Germinal center (tissue), 1 donor: ENCODE data around the gene NXN.
A peak's percentile ranks its signal among the peaks of the same experiment; 100 is the strongest.
"Not testable (repeated sequence)": the region's sequence is repeated elsewhere in the genome, so short reads cannot be mapped to it uniquely, and the experiment has no call there.

Experiments used
- DNase-seq: peaks from one replicate; pipeline ENCODE4 v3.0.0; 2012; ENCODE audit warnings: mixed read lengths, low spot score

The NXN gene

DNA sequence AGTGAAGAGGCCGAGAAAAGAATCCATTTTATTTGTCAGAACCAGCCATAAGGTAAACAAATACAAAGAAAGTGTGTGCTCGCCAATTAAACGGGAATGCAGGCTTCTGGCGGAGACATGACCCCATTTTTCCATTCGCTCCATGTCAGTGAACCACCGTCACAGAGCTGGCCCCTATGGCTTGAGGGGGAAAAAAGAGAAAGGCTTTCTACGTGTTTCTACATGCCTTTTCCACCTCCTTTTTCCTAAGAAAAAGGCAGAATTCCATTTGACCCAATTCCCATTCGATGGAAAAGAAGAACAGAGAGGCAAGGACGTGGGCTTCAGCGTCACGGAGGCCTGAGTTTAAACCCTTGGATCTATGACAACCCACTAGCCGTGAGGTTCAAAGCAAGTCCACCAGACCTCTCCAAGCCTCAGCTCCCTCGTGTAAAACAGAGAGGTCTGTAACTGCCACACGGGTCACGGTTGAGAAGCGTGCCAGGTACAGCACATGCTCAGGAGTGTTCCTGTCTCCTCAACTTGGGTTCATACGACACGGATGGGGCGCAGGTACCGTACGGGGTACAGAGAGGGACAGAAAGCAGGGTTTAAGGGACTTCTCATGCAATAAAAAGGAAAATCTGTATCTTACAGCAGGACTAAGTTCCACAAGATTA is 91.9 kb downstream of the NXN start:
- no peak for DNase-seq

DNA sequence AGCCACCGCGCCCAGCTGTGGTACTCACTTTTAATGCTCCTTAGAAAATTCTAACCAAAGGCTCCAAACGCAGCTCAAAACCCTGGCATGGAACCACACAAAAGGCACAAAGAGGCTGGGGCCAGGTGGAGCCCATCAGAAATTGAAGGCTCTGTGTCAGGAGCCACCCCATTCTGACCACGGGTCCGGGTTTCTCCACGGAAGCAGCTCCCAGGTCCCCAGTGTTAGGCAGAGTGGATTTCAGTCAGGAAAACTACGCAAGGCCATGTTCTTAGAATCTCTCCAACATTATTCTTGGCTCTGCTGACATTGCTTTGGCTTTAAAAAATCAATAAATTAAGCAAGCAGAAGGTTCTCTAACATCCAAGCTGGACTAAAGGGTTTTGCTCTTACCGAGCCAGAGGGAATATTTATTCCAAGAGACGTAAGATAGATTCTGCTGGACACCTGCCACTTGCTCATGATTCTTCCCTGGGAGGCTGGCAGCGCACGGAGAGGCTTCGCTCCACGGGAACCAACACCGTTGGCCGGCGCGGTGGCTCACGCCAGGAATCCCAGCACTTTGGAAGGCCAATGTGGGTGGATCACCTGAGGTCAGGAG is 93.5 kb downstream of the NXN start:
- no peak for DNase-seq

DNA sequence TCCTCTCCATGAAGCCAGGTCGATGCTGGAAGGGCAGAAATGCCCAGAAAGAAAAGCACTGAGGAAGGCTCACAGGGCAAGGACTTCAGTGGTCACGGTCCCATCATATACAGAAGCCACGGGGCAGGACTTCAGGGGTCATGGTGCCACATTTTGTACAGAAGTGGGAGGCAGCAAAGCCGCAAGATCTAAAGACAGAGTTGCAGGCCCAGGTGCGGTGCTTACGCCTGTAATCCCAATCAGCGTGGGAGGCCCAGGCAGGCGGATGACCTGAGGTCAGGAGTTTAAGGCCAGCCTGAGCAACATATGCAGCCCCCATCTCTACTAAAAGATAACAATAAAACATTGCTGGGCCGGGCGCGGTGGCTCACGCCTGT is 96.0 kb downstream of the NXN start:
- DNase-seq = no peak

DNA sequence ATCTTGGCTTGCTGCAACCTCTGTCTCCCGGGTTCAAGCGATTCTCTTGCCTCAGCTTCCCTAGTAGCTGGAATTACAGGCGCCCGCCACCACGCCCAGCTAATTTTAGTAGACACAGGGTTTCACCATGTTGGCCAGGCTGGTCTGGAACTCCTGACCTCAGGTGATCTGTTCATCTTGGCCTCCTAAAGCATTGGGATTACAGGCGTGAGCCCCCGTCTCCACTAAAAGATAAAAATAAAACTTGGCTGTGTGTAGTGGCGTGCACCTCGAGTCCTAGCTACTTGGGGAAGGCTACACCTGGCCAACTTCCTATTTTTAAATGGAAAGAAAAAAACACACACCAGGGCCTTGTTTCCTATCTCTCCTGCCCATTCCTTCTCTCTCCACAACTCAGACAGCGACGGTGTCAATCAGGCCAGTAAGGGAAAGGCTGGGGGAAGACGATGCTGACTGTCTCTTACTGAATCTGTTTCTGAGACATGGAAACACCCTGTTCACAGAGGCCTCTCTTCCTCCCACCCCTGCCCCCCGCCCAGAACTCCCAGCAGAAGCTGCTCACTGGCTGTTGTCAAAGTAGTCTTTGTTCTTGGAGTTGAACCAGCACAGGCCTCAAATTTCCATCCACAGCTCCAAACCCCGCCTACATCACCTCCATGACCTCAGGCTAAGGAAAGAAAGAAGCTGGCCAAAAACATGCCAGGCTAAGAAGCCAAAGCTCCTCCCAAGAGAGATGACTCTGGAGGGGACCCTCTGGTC is 96.6 kb downstream of the NXN start:
- no peak for DNase-seq

DNA sequence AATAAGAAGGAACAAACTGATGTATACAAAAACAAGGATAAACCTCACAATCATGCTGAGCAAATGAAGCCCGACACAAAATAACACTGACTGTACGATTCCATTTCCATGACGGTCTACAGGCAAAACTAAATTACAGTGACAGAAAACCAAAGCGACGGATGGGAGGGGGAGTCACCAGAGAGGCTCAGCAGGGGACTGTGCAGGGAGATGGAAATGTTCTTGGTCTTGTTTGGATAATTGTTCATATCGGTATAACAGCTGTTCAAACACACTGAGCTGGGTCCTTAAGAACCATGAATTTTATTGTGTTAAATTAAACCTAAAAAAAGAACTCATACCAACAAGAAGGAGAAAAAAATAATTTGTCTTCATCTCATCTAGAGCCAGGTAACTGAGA is 97.8 kb downstream of the NXN start:
- DNase-seq = no peak

DNA sequence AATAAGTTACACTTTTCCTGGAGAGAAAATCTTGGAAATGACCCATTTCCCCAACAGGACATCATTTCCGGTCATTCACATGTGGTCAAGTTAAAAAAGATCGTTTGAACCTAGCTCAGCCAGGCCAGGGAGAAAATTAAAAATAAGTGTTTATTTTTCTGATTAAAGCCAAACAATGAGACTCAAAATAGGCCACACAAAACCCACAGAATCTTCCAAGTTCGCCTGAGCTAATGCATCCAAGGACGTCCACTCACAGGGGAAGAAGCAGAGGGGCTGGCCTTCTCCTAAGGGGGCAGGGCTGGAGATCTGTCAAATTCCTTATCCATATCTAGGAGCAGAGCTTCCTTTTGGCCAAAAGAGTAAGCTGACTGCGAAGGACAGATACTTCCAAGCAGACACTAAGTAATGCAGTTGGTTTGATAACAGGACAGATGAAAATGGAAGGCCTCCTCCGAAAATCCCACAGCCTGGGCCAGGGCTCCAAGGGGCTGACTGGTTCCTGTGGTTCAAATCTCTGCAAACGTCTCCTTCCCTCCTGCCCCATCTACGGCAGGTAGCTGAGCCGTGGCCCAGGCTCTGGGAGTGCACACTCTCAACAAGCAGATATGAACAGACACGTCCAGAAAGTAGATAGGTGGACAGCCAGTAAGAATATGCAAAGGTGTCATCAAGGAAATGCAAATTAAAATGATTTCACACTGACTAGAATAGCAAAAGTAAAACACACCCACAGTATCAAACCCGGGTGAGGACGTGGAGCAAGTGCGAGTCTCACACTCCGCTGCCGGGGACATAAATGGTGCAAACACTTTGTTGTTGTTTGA is 98.9 kb downstream of the NXN start:
- no peak for DNase-seq

DNA sequence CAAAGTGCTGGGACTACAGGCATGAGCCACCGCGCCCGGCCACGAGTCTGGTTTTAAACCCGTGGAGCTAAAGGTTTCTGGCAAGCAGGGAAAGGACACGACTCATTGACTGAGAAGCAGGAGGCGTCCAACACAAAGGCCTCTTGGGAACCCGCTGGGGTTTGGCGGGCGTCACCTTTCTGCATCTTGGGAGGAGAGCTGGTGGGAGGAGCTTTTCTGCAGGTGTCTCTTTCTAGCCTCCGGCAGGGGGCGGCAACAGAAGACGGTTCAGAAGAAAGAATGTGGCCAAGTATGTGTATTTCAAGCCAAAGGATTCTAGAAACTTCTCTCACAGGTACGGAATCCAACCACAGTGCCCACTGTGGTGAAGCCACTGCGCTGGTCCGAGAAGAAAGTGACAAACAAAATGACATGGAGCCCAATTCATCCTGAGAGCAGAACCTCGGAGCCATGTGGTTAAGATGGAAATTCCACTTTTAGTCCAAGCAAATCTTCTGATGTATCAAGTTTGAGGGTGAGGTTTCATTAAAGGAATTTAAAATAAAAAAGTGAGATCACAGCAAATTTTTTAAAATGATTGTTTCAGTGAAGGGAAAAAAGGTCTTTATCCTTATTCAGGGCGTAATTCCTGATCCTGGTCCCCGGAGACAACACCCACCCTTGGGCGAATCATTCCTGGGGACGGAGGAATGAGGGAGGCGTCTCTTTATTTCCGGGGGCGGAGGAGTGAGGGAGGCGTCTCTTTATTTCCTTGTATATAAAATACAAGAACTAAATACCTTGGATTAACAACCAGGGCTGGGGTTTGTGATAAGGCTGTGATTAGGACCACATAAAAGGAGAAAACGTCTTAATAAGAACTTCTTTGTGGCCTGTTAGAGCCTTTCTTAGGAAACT is 99.8 kb downstream of the NXN start:
- peak; percentile 80 for DNase-seq

DNA sequence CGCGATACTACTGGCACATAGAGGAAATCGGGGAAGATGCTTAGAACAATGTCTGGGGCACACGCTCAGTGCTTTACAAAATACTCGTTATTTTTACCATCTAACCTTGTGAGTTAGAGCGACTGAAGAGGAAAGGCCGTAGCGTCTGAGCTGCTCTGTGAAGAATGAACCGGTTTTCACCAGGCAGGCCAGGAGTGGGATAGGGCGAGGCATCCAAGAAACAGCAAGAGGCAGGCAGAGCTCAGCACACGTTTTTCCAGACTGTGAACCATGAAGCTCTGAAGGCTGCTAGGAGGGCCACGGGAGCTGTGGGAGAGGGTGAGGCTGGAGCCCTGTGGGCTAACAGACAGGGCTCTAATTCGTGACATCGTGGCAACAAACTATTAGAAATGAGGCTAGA is 101.9 kb downstream of the NXN start:
- DNase-seq = no peak

DNA sequence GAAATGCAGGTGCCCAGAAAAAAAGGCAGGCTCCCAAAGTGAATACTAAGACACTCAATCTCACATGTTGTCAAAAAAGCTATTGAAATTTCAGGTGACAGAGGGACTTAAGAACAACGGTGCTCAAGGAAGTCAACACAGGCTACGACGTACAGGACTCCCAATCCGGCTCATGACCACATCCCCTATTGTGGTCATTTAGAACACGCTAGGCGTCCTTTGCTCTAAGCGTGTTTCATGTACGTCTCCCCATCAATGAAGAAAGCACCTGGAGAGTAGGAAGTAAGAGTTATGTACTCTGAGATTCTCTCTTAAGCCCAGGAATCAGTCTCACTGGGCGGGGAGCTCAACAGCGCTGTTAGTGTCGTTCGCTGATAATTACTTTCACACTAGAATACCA is 103.3 kb downstream of the NXN start:
- DNase-seq = no peak

DNA sequence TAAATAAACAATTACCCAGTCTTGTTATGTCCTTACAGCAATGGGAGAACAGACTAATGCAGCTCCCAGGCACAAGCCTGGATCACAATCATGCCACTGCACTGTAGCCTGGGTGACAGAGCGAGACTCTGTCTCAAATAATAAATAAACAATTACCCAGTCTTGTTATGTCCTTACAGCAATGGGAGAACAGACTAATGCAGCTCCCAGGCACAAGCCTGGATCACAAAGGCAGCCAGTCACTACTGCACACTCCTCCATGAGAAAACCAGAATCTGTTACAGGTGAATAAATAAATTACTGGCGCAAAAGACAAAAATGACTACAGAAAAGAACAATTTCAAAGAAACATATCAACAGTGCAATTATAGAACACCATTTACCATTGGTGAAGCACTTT is 105.0 kb downstream of the NXN start:
- not testable (repeated sequence) for DNase-seq

DNA sequence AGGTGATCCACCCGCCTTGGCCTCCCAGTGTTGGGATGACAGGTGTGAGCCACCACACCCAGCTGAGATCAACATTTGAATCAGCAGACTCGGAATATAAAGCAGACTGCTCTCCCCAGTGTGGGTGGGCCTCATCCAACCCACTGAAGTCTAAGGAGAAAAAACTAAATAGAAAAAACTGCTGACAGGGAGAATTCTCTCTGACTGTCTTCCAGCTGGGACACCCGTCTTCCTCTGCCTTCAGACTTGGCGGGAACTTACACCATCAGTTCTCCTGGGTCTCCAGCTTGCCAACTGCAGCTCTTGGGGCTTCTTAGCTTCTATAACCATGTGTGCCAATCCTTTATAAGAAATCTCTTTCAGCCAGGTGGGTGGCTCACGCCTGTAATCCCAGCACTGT is 106.7 kb downstream of the NXN start:
- DNase-seq = no peak

DNA sequence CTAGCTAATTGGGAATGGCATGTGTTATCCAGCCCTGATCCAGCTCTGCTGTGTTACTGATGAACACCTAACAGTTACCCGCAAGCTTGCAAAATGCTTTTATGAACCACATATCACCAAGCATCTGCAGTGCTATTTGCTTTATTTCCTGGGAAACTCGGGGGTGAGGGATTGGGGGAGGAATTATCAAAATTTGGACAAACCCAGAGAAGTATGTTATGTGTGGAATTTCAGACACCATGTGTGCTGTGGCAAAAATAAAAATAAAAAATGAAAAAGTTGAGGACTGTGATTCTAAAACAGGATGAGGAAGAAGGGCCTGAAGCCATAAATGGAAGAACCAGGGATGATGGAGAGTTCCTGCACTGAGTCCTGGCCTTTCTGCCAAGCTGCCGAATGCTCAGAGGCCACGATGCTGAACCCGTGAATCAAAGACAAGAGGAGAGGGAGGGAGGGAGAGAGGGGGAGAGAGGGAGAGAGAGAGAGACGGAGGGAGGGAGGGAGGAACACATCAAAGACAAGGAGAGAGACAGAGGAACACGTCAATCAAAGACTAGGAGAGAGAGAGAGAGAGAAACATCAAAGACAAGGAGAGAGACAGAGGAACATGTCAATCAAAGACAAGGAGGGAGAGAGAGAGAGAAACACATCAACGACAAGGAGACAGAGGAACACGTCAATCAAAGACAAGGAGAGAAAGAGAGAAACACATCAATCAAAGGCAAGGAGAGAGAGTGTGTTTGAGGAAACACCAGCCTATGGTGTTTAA is 107.6 kb downstream of the NXN start:
- no peak for DNase-seq

DNA sequence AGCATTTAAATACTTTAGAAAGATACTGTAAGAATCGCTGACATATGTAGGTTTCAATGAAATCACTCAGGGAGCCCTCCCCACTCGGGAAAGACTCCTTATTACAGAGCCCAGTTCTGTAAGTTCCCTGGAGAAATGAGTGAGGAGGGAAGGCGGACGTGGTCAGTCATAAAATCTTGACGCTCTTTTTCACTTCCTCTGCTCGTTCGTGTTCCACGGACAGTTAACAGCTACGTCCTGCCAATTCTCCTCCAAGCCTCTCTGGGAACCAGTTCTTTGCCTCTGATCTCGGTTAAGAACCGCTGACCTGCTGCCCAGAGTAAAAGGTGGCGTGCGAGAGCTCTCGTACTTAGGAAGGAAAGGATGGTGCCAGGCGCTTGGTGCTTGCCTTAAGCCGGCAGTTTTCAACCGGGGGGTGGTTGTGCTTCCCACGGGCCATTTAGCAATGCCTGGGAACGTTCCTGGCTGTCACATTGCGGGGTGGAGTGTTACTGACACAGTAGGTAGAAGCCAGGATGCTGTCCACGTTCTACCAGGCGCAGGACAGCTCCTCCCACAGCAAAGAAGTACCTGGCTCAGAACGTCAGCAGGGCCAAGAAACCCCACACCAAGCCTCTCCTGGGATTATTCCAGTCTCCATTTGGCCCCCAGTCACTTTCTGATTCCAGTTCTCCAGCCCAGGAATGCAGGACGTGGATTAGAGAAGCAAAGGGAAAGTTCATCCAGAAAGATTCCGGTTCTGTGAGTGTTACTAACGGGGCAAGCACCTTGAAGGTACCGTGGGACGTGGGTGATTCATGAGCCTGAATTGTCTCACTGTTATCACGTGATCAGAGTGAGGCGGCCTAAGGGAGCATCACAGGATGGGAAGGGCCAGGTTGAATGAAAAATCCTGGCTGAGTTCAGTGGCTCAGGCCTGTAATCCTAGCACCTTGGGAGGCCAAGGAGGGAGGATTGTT is 109.7 kb downstream of the NXN start:
- DNase-seq = no peak

DNA sequence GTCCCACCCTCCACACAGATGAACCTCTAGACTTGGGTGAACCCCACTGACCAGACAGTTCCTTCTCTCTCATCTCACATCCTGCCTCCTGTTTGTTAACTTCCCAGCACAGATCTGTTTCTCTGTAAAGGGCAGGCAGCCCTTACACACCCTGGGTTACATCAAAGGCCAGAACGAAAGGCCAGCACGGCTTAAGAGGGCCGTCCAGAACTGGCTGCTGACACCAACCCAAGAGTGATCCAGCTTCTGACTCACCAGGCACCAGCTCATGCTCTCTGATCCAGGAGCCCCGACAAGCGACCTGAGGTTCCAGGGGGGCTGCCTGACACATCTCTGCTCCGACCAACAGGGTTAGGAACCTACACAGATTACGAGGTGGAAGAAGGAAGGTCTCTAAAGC is 110.5 kb downstream of the NXN start:
- no peak for DNase-seq

DNA sequence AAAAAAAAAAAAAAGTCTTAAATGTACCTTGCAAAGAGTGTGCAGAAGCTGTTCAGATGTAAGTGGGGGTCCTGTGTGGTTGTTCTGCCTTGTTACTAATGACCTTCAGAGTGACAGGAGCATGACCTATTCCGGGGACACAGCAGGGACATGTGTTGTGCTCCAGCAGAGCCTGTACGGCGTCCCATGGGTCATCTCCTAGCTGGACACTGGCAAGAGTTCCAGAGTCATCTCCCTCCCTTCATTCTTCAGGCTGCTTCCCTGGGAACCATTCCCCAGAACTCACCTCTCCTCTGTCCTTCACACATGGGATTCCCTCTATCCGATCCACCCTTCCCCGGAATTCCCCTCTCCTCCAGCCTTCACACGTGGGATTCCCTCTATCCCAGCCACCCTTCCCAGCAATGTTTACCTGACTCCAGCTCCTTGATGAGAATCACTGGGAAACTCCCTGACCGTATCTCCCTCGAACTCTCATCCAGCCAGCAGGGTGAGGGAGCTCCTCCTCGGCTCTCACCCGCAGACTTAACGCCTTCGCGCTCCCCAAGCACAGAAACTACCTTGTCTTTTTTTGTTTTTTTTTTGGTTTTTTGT is 111.6 kb downstream of the NXN start:
- DNase-seq = no peak

DNA sequence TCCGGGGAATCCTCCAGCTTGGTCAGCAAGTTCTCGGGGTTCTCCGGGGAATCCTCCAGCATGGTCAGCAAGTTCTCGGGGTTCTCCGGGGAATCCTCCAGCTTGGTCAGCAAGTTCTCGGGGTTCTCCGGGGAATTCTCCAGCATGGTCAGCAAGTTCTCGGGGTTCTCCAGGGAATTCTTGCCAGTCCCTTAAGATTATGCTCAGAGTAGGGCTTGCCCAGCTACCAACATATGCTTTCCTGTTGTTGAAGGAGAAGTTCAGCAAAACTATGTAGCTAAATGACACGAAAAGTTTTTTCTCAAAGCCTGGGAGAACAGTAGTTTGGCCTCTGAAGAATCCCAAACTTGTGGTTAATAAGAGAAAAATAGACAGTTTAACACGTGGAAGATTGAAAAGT is 112.3 kb downstream of the NXN start:
- DNase-seq = not testable (repeated sequence)

DNA sequence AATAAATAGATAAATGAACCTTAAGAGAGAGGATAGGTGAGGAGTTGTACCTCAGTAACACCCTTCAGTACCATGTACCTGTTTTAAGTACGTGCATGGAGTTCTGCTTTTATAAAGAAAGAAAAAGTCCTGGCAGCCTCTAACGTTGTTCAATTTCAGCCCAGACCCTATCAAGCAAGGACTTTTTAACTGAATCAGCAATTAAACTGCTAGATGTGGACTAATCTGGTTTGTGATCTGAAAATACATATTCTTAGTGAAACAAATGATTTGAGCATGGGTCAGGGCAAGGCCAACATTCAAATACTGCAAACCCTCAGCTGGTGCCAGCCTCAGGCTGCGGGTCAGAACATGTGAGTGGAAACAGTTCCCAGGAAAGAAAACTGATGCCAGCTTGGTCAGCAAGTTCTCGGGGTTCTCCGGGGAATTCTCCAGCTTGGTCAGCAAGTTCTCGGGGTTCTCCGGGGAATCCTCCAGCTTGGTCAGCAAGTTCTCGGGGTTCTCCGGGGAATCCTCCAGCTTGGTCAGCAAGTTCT is 112.9 kb downstream of the NXN start:
- DNase-seq = no peak

DNA sequence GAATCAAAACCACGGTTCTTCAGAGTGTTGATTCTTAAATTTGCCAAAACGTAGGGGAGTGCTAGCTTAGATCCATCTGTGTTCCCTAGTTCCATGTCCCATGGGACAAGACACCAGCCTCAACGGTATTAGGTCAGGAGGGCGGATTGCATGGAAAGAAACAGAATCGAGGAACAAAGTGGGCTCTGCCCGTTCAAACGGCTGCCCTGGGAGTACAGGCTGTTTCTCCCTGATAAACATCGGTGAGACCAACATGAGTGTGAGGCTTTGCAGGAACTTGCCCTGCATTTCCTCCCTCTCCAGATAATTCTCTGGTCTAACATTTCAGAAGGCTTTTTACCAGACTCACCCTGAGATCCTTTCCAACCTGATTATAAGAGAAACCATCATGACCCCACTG is 115.3 kb downstream of the NXN start:
- no peak for DNase-seq

DNA sequence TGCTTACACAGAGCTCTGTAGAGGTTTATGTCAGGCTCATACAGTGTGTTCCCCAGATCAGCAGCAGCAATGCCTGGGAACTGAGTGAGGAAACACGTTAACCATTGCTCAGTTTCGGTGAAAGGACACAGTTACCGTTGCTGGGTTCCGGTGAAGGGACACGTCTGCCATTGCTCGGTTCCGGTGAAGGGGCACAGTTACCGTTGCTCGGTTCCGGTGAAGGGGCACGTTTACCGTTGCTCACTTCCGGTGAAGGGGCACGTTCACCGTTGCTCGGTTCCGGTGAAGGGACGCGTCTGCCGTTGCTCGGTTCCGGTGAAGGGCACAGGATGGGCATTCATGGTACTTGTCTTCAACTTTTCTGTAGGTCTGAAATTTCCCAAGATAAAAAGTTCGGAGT is 115.7 kb downstream of the NXN start:
- DNase-seq = no peak
